ENCODE measurements around the gene NOX5. TPM values are rescaled to one million over a fixed set of nuclear protein-coding genes. Genes with fewer than 3 reads are reported as not detected.

NOX5 gene
- total RNA-seq, 1 experiment from 2014 or later, result not detected

DNA sequence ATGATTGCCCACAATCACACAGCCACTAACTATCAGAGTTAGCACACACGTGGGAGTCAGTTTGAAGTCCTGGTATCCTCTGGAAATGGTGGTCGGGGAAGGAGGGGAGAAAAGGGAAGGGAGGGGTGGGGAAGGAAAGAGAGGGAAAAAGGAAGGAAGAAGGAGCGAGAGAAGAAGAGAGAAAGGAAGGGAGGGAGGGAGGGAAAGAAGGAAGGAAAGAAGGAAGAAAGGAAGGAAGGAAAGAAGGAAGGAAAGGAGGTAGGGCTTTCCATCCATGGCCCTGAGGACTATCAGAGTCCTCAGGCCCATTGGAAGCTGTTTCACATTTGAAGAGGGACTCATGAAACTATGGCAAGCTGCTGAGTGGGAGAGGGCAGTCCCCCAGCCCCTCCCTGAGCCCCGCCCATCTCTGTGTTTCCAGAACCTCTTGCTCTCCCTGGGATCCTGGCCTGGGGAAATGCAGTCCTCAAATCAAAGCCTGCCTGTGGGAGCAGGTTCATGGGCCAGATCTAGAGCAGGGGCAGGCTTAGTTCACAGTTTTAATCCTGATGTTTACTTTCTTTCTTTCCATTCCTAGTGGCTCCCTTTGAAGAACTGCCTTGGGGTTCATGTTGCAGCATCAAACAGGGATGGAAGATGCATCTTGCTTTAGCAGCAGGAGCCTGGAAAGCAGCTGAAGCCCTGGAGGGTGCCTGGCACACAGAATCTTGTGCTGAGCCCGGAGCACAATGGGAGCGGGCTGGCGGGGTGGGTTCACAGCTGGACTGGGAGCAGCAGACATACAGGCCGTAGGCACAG lies 79.8 kb downstream of the NOX5 start:
- BruUV-seq (replicated peaks), result no TSS peak
- intact Hi-C loops (cut with micrococcal nuclease; ENCODE audit: unreplicated experiment), result no loop called here
- no peak overlapping the region for H3K4me3 ChIP-seq (ENCODE audit: low read depth, low read length, poor library complexity, severe bottlenecking)

GRCh38 chr15:69095274-69095673 lies 80.8 kb downstream of the NOX5 start:
- H3K27me3 ChIP-seq (replicated peaks; ENCODE audit: insufficient read depth, low read depth, low read length, poor library complexity), result no peaks in the 10 kb centered on the region
- ChIA-PET CTCF (no interaction called here), POLR2A (ENCODE audit: low non-redundant PET) (interaction anchor here (0.6 kb wide), 1 partner anchor 28 kb away, joined by 3 read pairs; no protein-coding TSS in a partner anchor)
- intact Hi-C loops (cut with micrococcal nuclease; ENCODE audit: unreplicated experiment), result no loop called here
- no peak for DNase-seq (ENCODE audit: low spot score)
- no peak overlapping the region for H3K27ac ChIP-seq (ENCODE audit: low read depth, low read length, poor library complexity, severe bottlenecking)
- no peaks in the 10 kb centered on the region for H3K9me3 ChIP-seq (ENCODE audit: low read depth, low read length, poor library complexity, severe bottlenecking)
- no TSS peak for BruUV-seq (replicated peaks)
- no peaks in the 10 kb centered on the region for H3K36me3 ChIP-seq (ENCODE audit: insufficient read depth, low read length, poor library complexity, severe bottlenecking)
- TF ChIP-seq EZH2 (IDR thresholded peaks at IDR 0.05; ENCODE audit: borderline replicate concordance, low read depth, low read length, poor library complexity, severe bottlenecking), result no peak
- TF ChIP-seq, protein P1, sequence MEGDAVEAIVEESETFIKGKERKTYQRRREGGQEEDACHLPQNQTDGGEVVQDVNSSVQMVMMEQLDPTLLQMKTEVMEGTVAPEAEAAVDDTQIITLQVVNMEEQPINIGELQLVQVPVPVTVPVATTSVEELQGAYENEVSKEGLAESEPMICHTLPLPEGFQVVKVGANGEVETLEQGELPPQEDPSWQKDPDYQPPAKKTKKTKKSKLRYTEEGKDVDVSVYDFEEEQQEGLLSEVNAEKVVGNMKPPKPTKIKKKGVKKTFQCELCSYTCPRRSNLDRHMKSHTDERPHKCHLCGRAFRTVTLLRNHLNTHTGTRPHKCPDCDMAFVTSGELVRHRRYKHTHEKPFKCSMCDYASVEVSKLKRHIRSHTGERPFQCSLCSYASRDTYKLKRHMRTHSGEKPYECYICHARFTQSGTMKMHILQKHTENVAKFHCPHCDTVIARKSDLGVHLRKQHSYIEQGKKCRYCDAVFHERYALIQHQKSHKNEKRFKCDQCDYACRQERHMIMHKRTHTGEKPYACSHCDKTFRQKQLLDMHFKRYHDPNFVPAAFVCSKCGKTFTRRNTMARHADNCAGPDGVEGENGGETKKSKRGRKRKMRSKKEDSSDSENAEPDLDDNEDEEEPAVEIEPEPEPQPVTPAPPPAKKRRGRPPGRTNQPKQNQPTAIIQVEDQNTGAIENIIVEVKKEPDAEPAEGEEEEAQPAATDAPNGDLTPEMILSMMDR (conservative IDR thresholded peaks at IDR 0.05; ENCODE audit: low read depth, low read length), result no peak
- H3K4me3 ChIP-seq (ENCODE audit: low read depth, low read length, poor library complexity, severe bottlenecking), result no peak overlapping the region
- H3K4me1 ChIP-seq (ENCODE audit: insufficient read depth, low read length, poor library complexity, severe bottlenecking), result peaks cover under 1% of the 10 kb centered on the region

More for the DNA sequence above, 79.8 kb downstream of the NOX5 start:
- Histone ChIP-seq H3K9me3 (ENCODE audit: low read depth, low read length, poor library complexity, severe bottlenecking) (no peaks in the 10 kb centered on the region), H3K27ac (ENCODE audit: low read depth, low read length, poor library complexity, severe bottlenecking) (peak overlapping the region; percentile 30), H3K4me1 (ENCODE audit: insufficient read depth, low read length, poor library complexity, severe bottlenecking) (peaks cover 5% of the 10 kb centered on the region), H3K36me3 (ENCODE audit: insufficient read depth, low read length, poor library complexity, severe bottlenecking) (no peaks in the 10 kb centered on the region), H3K27me3 (replicated peaks; ENCODE audit: insufficient read depth, low read depth, low read length, poor library complexity) (no peaks in the 10 kb centered on the region)
- POLR2A ChIA-PET (ENCODE audit: low non-redundant PET), result no interaction called here
- DNase-seq (ENCODE audit: low spot score), result no peak
- CTCF ChIA-PET, result no interaction called here
- TF ChIP-seq EZH2 (IDR thresholded peaks at IDR 0.05; ENCODE audit: borderline replicate concordance, low read depth, low read length, poor library complexity, severe bottlenecking), result no peak
- TF ChIP-seq, protein P1 (conservative IDR thresholded peaks at IDR 0.05; ENCODE audit: low read depth, low read length), result no peak

- no peaks in the 10 kb centered on the region for H3K9me3 ChIP-seq (ENCODE audit: low read depth, low read length, poor library complexity, severe bottlenecking)
- H3K4me1 ChIP-seq (ENCODE audit: insufficient read depth, low read length, poor library complexity, severe bottlenecking), result no peaks in the 10 kb centered on the region
- ChIA-PET POLR2A (ENCODE audit: low non-redundant PET) (interaction anchor here (0.5 kb wide), 1 partner anchor 29 kb away, joined by 3 read pairs; no protein-coding TSS in a partner anchor), CTCF (interaction anchor here (0.5 to 0.6 kb wide), 2 partner anchors 19 to 295 kb away, joined by 3 to 6 read pairs; no protein-coding TSS in a partner anchor)
- intact Hi-C loops (cut with micrococcal nuclease; ENCODE audit: unreplicated experiment), result no loop called here
- no peaks in the 10 kb centered on the region for H3K36me3 ChIP-seq (ENCODE audit: insufficient read depth, low read length, poor library complexity, severe bottlenecking)
- no peaks in the 10 kb centered on the region for H3K27me3 ChIP-seq (replicated peaks; ENCODE audit: insufficient read depth, low read depth, low read length, poor library complexity)
- no TSS peak for BruUV-seq (replicated peaks)
- H3K27ac ChIP-seq (ENCODE audit: low read depth, low read length, poor library complexity, severe bottlenecking), result no peak overlapping the region
- no peak for DNase-seq (ENCODE audit: low spot score)
- TF ChIP-seq, protein P1 (conservative IDR thresholded peaks at IDR 0.05; ENCODE audit: low read depth, low read length), result no peak
- TF ChIP-seq EZH2 (IDR thresholded peaks at IDR 0.05; ENCODE audit: borderline replicate concordance, low read depth, low read length, poor library complexity, severe bottlenecking), result no peak
- H3K4me3 ChIP-seq (ENCODE audit: low read depth, low read length, poor library complexity, severe bottlenecking), result no peak overlapping the region
These were observed 81.7 kb downstream of the NOX5 start for GRCh38 chr15:69096196-69096595.
